GM18511 (cell line): ENCODE results near the gene UBE2I.

Experiments used
- ATAC-seq: cut with Tn5 transposase; IDR thresholded peaks from one replicate; pipeline ENCODE4 v1.9.1; 2021; ENCODE audit warnings: mild to moderate bottlenecking, moderate library complexity; ENCODE audit not compliant: unreplicated experiment

UBE2I gene

DNA sequence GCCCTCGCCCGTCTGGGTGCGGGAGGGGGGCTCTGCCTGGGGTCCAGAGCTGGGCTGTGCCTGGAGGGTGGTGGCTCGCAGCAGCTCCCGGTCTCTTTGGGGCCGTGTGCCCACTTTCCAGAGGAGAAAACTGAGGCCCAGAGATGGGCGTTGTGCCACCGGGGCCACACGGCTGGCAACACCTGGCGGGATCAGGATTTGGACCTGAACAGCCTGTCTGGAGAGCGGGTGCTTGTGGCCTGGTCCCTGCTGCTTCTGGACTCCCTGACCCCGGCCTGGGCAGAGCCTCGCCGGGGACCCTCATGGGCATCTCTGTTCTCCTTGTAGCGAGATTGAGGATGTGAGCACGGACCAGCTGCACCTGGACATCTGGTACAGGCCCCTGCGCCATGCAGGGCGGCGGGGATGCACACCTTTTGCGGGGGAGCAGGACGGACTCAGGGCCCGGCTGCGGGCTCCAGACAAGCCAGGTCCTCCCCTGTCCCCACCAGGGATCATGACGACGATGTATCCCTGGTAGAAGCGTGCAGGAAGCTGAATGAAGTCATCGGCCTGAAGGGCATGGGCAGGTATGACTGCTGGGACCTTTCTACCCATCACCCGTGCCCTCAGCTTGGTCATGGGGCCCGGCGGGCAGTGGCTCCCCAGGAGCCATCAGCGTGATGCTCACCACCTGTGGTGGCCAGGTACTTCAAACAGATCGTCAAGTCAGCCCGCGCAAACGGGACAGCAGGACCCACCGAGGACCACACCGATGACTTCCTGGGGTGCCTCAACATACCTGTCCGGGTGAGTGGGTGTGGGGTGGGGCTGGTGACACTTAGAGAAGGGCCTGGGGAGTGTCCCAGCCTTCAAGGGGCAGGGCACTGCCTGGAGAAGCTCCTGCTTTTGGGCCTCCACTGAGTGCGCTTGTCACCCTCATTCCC is 32.3 kb downstream of the UBE2I start:
- ATAC-seq = no peak

DNA sequence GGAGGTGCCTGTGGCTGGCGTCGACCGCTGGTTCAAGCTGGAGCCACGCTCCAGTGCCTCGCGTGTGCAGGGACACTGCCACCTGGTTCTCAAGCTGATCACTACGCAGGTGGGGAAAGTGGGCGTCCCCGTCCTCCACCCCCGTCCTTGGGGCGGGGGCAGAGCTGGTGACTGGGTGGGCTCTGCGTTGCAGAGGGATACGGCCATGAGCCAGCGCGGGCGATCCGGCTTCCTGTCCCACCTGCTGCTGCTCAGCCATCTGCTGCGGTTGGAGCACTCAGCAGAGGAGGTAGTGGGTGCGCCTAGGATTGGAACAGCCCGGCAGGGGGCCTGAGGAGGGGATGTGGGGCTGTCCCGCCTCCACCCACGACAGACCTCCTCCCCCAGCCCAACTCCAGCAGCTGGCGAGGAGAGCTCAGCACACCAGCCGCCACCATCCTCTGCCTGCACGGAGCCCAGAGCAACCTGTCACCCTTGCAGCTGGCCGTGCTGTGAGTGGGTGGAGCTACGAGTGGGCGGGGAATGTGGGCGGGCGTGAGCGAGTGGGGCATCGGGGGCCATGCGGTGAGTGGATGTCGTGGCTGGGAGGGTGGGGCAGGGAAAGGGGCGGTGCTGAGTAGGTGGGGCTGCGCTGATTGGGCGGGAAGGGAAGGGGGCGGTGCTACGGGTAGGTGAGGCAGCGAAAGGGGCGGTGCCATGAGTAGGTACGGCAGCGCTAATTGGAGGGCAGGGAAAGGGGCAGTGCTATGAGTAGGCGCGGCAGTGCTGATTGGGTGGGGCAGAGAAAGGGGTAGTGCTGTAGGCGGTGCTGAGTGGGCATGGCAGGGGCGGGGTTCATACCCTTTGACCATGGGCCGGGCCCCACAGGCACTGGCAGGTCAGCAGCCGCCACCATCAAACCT is 33.3 kb downstream of the UBE2I start:
- ATAC-seq = peak; percentile 86

DNA sequence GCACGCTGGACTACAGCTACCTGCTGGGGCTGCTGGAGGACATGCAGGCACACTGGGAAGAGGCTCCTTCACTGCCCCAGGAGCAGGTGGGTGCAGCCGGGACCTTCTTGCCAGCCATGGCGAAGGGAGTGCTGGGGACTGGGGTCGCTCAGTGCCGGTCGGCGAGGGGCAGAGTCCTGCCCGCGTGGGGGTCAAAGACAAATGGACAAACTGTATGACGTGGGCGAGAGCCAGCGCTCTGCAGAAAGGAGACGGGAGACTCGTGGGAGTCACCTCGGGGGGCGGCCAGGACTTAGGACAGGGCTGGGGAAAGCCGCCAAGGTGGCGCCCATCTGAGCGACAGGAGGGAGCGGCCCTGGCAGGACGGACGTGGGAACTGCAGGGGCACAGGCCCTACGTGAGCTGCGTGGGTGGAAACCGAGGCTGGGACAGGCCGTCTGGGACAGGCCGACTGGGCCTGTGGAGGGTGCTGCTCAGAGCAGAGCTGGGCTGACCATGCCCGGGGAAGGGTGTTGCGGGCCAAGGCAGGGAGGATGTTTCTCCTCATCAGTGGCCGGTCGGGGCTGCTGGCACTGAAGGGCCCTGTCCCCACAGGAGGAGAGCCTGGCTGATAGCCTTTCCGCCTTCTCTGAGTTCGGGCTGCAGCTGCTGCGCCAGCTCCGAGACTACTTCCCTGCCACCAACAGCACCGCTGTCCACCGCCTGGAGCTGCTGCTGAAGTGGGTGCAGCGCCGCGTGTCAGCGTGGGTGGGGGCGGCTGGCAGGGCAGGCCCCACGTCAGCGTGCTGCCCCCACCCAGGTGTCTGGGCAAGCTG is 34.2 kb downstream of the UBE2I start:
- no peak for ATAC-seq

DNA sequence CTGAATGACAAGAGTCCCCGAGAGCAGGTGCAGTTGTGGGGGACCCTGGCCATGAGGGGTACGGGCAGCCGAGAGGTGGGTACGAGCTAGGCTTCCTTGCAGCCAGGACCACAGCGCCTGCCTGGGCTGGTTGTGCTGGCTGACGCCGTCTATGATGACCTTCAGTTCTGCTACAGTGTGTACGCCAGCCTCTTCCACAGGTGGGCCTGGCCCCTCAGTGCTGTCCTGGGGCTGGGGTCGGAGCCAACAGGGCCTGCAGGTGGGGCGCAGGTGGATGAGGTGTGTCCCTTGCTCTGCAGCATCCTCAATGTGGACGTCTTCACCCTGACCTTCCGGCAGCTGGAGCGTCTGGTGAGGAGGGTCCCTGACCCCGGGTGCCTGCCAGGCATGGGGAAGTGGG is 35.1 kb downstream of the UBE2I start:
- ATAC-seq = no peak

DNA sequence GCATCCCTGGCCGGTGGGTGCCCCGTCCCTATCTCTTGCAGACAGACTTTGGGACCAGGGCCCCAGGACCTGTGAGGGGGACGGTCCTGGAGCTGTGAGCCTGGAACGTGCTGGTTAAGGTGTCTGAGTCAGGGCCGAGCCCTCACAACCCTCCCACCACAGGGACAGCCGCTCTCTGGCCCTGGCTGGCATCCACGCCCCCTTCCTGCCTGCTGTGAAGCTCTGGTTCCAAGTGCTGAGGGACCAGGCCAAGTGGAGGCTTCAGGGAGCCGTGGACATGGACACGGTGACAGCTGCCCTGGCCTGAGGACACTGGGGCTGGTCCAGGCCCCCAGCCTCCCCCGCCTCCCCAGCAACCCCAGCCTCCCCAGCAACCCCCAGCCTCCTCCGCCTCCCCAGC is 35.7 kb downstream of the UBE2I start:
- no peak for ATAC-seq

DNA sequence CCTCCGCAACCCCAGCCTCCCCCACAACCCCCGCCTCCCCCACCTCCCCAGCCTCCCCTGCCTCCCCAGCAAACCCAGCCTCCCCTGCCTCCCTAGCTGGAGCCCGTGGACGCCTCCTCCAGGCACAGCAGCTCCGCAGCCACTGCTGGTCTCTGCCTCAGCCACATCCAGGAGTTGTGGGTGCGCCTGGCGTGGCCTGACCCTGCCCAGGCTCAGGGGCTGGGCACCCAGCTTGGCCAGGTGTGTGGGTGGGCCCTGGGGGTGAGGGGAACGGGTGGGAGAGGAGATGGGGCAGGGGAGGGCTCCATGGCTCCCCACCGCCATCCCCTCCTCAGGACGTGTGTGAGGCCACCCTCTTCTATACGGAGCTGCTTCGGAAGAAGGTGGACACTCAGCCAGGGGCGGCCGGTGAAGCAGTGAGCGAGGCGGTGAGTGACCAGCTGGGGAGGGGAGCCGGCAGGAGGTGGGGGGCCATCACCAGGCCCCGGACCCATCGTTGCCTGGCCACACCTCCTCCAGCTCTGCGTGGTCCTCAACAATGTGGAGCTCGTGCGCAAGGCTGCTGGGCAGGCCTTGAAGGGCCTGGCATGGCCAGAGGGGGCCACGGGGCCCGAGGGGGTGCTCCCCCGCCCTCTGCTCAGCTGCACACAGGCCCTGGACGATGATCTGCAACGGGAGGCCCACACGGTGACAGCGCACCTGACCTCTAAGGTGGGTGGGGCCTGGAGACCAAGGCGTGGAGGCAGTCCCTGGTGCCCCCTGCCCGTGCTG is 36.4 kb downstream of the UBE2I start:
- no peak for ATAC-seq

DNA sequence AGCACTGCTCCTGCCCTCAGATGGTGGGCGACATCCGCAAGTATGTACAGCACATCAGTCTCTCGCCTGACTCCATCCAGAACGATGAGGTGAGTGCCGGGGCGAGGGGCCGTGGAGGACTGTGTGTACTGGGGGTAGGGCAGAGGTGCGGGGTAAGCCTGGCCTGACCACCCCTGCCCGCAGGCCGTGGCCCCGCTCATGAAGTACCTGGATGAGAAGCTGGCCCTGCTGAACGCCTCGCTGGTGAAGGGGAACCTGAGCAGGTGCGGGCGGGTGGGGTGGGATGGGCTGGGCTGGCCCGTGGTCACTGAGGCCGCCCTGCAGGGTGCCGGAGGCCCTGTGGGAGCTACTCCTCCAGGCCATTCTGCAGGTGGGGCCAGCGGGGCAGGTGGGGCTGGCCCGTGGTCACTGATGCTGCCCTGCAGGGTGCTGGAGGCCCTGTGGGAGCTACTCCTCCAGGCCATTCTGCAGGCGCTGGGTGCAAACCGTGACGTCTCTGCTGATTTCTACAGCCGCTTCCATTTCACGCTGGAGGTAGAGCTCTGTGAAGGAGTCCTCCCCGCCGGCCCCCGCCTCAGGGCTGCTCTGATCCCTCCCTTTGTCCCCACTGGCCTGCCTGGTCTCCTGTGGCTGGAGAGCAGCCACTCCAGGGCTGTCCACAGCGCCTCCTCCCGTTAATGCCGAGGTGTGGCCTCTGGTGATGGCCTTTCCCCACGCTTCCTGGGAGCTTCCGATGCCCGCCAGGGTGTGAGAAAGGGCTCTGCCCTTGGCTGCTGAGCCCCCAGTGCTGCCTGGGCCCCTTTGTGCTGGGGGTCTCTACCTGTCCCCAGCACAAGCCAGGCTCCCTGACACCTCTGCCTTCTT is 37.2 kb downstream of the UBE2I start:
- ATAC-seq = no peak

DNA sequence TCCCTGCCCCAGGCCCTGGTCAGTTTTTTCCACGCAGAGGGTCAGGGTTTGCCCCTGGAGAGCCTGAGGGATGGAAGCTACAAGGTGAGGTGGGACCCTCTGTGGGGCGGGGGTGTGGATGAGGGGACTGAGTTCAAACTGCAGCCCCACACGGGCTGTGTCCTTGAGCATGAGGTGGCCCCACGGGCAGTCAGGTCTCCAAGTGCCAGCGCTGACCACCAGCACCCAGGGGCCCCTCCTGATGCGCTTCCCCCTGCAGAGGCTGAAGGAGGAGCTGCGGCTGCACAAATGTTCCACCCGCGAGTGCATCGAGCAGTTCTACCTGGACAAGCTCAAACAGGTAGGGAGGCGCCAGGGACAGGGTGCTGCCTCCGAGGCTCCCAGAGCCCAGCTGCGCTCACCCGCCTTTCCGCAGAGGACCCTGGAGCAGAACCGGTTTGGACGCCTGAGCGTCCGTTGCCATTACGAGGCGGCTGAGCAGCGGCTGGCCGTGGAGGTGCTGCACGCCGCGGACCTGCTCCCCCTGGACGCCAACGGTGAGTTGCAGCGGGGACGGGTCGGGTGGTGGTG is 37.9 kb downstream of the UBE2I start:
- ATAC-seq = no peak

DNA sequence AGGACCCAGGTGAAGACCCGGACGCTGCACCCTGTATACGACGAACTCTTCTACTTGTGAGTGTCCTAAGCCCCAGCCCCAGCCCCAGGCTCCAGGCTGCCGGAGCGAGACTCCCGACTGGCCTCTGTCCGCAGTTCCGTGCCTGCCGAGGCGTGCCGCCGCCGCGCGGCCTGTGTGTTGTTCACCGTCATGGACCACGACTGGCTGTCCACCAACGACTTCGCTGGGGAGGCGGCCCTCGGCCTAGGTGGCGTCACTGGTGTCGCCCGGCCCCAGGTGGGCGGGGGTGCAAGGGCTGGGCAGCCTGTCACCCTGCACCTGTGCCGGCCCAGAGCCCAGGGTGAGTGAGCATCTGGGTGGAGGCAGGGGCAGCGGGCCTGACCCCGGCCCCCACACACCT is 38.5 kb downstream of the UBE2I start:
- no peak for ATAC-seq

DNA sequence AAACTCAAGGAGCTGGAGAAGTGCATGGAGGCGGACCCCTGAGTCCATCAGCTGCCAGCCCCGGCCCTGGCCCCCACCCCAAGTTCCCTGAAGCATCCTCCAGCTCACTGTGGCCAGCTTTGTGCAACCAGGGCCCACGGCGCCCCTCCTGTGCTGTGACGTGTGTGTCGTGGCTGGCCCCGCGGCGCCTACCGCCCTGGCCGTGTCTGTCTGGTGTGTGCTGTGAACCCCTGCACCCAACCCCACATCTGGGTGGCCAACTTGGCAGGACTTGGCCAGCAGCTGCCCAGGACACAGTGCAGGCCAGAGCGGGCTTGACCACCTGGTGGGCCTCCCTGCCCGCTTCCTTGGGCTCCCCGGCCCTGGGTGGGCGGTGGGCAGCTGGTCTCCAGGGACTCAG is 39.0 kb downstream of the UBE2I start:
- no peak for ATAC-seq

DNA sequence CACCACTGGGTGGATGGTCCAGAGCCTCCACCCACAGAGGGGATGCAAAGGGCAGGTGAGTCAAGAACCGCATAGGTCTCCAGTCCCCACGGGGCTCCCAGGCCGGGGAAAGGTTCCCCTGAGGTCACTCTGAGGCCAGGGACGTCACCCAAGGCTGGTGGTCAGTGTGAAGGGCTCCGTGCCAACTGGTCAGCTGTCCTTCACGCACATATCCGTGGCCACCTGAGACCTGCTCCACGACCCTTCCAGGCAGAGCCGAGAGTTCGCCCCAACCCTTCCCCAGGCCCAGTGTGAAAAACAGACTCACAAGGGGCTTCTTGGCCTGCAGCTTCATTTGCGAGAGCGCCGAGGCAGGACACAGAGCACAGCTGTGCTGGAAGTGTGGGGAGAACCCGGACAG is 39.5 kb downstream of the UBE2I start:
- no peak for ATAC-seq

DNA sequence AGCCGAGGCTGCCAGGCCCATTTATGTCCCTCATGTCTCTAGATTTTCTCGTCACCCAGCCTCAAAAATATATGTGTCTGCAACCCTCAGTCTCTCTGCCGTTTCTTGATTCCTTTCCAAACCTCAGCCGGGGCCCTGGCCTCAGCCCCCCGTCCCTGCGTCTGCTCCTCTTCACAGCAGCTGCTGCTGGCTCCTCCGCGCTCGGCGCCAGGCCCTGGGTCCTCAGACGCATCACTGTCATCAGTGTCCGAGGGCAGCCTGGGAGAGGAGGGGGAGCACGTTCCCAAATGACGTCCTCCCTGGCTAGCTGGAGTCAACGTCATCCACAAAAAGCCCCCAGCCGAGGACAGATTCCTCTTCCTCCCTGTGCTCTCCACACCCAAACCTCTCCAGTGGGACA is 39.9 kb downstream of the UBE2I start:
- ATAC-seq = no peak

DNA sequence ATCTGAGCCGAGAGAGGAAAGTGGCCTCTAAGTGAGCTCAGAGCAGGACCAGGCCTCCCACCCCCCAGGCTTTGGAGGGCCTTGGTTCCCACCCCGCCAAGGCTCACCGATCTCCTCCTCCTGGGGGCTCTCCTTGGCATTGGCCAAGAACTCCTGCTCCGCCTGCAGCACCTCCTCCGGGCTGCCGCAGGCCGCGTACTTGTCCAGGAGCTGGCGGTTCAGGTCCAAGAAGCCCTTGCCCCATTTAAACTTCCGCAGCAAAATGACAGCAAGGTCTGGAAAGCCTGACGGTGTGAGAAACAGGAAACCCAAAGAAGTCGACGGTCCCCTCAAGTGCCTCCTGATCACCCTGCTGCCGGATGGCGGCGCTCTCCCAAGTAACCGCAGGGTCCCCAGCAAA is 40.5 kb downstream of the UBE2I start:
- ATAC-seq = no peak

DNA sequence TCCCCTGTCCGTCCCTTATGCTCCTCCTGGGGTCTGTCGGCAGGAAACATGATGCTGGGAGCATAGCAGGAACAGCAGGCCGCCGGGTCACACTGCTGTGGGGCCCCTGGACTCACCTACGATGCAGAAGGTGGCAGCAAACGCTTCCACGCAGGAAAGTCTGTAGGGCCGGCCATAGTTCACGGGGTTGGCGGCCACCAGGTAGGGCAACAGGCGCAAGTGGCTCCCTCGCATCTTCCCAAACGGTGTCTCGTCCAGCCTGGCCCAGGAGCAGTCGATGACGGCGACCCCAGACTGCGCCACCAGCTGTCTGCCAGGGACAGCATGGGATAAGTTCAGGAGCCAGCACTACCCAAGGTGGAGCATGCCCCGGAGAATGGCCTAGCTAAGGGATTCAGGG is 41.3 kb downstream of the UBE2I start:
- no peak for ATAC-seq

DNA sequence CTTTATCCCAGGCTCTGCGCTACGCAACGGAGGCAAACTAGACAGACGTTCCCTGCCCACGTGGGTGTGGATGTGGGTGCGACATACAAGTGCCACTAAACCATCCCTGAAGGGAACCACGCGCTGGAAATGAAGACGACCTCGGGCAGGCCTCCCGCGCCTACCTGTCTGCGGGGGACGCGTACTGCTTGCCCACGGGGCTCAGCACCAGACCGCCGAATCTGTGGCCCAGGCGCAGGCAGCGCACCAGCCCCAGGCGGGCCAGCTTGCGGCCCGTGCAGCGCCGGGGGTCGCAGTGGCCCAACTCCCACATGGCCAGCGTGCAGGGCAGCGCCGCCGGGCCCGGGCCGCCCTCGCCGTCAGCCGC is 41.8 kb downstream of the UBE2I start:
- peak; percentile 22 for ATAC-seq

DNA sequence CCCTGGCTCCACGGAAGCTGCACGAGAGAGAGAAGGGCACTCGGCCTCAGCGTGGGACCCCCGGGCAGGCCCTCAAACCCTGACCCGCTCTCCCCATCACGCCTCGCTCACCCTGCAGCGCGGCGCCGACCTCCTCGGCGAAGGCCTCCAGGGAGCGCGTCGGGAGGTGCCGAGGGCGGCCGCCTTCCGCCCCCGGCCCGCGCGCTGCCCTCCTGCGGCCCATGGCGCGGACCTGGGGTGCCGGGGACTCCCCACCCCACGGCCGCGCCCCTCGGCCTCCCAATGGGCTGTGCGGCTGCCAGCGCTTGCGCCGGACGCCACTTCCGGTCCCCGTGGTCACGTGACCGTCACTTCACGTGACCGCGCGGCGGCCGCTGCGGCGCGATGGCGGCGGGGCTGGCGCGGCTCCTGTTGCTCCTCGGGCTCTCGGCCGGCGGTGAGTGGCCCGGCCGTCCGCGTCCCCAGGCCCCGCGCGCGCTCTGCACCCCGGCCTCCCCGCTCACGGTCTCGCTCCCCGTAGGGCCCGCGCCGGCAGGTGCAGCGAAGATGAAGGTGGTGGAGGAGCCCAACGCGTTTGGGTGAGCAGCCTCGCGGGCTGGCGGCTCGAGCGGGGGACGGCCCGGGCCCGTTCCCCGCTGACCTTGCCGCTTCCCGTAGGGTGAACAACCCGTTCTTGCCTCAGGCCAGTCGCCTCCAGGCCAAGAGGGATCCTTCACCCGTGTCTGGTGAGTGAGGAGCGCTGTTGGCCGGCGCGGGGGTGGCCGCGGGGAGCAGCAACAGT is 42.3 kb downstream of the UBE2I start, which contains the start of the genes GNPTG and TSR3:
GNPTG (plus strand) TSS at position 350 of the 781 bp plus-strand sequence; CDS start at position 385, 35 bp downstream.
TSR3 (minus strand) TSS at position 297 of the 781 bp plus-strand sequence; CDS start at position 223, 74 bp downstream.
- peak; percentile 84 for ATAC-seq

DNA sequence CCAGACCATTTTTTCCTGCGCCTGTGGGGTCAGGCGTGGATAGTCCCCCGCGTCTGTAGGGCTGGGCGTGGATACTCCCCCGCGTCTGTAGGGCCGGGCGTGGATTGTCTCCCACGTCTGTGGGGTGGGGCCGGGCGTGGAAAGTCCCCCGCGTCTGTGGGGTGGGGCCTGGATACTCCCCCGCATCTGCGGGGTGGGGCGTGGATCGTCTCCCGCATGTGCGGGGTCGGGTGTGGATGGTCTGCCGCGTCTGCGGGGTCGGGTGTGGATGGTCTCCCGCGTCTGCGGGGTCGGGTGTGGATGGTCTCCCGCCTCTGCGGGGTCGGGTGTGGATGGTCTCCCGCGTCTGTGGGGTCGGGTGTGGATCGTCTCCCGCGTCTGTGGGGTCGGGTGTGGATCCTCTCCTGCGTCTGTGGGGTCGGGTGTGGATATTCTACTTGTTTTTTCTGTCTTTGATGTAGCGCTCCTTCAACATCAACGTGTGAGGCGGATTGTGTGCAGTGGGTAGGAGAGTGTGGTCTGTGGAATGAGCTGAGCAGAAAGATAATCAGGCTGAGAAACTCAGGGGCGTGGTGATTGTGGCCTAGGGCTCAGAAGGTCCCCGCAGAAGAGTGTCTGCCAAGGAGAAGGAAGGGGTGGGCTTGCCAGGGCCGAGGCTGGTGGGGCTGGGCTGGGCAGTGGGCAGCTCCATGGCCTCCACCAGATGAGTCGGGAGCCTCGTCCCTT is 45.5 kb downstream of the UBE2I start:
- ATAC-seq = no peak
